Posterior vena cava (tissue), 2 donors: ENCODE results near the gene DOCK10. TPM values are rescaled to one million over a fixed set of nuclear protein-coding genes. Genes with fewer than 3 reads are reported as not detected.

Experiments
- DNase-seq: peaks from one replicate; pipeline ENCODE4 v3.0.0-alpha.2; 2020; ENCODE audit warnings: low spot score
- intact Hi-C, 2 donors: fragments of 100-400 bp; cut with DNase I; formaldehyde crosslinking; loops; one replicate each; pipeline versions ENCODE4 v1.14.1 to v1.14.2; 2022 to 2023
- total RNA-seq, 2 donors: library from RNA; stranded (reverse); fragmentation: NEBNext Ultra II Directional; extraction: Animal tissue kit (Norgen Biotek cat#: 25700); gene quantifications; one replicate each; pipeline ENCODE4 v1.2.1, GENCODE V29; 2021
- donor health status: DM: yes; HTN: yes; CAD: no.
- donor health status: DM: yes; HTN: yes; CAD: no.

The DOCK10 gene
- total RNA-seq, 2 donors from 2014 or later: 18.9 to 26.4 TPM

DNA sequence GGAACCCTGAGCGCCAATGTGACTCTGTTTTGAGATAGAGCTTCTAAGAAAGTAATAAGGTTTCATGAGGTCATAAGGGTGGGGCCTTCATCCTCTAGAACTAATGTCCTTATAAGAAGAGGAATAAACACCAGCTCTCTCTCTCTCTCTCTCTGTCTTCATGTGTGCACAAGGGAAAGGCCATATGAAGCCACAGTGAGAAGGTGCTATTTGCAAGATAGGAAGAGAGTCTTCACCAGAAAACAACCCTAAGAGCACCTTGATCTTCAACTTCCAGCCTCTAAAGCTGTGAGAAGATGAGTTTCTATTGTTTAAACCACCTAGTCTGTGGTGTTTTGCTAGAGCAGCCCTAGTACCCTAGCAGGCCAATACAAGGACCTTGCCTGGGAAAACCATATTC, 55.8 kb downstream of the DOCK10 start:
- DNase-seq: no peak
- intact Hi-C loops: no loop called here

DNA sequence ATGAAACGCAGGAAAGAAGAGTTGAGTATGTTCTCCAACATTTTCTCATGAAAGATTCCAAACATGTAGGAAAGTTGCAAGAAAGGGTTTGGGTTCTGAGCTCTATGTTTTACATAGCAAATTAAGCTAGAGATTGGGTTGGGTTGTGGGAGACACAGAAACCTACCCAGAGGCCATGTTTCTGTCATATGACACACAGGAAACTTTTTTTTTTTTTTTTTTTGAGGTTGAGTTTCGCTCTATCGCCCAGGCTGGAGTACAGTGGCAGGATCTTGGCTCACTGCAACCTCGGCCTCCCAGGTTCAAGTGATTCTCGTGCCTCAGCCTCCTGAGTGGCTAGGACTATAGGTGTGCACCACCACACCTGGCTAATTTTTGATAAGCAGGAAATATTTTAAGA, 57.6 kb downstream of the DOCK10 start:
- no peak for DNase-seq
- intact Hi-C loops: no loop called here

DNA sequence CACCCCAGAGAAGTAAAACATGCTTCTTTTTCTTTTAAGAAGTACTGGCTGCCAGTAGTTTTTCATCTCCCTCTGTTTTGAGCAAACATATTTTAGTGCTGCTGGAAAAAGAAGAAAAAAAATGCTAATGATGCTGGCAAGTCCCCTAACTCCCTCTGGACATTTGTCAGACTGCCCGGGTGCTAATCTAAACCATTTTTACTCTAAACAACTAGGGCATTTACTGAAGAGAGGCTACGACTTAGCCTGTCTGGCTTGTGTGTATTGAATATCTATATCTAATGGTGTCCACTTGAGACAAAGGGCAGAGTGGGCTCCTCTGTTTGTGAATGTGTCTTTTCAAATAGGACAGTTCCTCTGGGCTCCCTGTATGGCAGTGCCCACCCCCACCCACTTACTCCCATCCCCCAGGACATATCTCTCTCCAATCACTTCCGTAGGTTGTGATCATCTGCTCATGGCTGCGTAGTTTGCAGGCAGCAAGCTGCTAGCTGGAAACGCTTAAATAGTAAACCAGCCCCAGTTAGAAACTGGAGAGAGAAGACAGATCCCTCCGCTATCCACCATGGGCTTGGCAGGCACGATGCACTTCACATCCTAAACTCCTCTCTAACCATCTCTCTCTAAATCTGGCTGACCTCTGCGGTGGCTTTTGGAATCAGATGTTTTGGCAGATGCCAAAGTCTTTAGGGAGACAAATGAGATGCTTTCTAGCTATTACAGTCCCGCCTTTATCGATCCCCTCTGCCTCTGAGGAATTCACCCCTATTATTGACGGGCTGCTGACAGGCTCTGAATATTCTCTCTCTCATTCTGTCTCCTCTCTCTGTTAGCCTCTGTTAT, 58.3 kb downstream of the DOCK10 start:
- no peak for DNase-seq
- intact Hi-C loops: no loop called here

DNA sequence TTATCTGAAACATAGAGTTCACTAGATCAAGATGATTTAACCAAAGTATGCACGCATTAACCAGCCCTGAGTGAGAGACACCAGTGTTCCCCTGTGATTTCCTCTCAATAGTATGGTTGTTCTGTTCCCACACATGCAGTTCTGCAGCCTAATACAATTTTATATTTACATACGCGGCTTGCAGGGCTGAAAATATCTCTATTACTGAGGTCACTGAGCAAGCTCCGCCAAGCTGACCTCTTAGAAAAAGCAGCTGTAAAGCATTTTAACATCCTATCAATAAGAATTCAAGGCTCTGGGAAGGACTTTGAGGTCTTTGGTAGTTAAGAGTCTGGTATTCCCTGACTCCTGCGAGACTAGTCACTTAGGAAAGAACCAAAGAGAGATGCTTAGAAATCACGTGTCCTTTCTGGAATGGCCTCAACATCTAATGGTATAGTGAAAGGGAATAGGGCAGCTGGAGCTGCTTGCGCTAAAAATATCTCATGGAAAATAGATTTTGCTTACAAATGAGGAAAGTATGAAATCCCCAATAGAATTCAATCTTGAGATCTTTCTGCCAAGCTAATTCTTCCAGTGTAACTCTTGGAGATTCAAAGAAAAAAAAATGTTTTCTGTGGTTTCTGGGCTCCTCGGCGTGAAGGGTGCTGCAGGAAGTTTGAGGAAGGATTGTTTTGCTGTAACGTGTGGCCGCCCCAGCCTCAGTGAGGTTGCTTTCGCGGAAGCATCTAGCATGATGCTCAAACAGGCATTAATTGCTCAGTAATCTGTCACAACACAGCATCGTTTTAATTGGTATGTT, 59.2 kb downstream of the DOCK10 start:
- intact Hi-C loops: no loop called here
- no peak for DNase-seq

DNA sequence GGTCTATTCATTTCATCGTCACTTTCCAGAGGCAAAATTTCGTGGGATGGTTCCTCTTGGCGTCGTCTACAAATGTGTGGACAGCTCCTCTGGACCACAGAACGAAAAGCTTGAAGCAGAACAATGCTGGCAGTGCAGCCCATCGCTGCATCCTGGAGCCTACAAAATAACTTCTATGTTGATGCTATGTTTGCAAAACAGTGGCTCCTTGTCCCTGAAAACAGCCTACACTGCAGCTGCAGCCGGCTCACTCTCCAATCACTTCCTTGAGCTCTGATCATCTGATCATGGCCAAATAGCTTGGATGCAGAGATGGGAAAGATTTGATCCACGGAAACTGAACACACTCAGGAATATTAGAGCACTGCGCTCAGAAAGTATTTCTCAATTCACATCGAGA, 60.0 kb downstream of the DOCK10 start:
- DNase-seq: no peak
- intact Hi-C loops: no loop called here

DNA sequence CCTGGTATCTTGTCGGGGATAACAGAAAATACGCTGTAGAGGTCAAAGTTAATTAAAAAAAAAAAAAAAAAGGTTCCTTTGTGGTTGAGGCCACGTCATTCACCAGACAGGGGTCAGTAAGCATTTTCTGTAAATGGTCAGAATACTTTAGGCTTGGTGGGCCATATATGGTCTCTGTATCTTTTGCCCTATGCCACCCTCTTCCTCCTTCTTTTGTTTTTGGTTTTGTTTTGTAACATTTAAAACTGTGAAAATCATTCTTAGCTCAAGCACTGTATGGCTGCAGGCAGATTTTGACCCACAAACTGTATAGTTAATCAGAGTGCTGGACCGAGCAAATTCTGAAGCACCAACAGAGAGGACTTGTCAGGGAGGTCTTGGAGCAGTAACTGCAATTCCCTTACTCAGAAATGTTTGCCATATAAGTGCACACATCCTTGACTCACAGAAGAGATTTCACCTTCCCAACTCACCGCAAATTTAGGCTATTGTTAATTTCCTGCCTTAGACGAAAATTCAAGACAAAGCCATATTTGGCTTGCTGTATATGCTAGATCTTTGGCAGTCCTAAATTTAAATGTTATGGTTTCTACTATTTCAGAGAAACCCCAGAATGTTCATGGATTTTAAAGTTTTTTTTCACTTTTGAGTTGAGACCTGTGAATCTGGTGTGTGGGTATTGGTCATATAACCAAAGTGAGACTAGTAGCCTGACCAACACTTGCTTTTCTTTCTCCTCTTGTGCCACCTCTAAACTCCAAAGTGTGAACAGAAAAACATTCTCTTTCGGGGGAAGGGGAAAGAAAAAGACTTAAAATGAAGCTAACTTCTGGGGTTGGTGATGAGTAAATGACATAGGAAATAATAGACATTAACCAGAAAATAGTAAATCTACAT, 65.4 kb downstream of the DOCK10 start:
- no peak for DNase-seq
- intact Hi-C loops: loop anchor here in 1 of 2 donors (5.0 kb wide), 1 partner anchor 45 kb away; no protein-coding TSS in a partner anchor

DNA sequence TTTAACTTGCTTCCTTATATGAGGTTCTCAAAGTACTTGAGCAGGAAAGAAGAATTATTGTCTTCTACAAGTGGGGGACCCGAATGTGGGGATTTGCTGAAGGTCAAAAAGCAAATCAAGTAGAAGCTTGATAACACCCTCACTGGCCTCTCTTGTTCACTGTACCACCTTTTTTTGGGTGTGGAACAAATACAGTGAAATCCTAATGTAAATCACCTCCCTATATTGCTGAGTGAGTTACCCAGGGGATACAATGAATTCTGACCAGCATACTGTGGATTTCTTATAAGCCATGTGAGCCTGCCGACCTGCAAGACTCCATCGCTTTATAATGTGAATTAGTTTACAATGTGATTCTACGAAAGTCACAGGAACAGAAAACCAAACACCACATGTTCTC, 66.5 kb downstream of the DOCK10 start:
- intact Hi-C loops: loop anchor here in 1 of 2 donors (5.0 kb wide), 1 partner anchor 43 kb away; no protein-coding TSS in a partner anchor
- no peak for DNase-seq

DNA sequence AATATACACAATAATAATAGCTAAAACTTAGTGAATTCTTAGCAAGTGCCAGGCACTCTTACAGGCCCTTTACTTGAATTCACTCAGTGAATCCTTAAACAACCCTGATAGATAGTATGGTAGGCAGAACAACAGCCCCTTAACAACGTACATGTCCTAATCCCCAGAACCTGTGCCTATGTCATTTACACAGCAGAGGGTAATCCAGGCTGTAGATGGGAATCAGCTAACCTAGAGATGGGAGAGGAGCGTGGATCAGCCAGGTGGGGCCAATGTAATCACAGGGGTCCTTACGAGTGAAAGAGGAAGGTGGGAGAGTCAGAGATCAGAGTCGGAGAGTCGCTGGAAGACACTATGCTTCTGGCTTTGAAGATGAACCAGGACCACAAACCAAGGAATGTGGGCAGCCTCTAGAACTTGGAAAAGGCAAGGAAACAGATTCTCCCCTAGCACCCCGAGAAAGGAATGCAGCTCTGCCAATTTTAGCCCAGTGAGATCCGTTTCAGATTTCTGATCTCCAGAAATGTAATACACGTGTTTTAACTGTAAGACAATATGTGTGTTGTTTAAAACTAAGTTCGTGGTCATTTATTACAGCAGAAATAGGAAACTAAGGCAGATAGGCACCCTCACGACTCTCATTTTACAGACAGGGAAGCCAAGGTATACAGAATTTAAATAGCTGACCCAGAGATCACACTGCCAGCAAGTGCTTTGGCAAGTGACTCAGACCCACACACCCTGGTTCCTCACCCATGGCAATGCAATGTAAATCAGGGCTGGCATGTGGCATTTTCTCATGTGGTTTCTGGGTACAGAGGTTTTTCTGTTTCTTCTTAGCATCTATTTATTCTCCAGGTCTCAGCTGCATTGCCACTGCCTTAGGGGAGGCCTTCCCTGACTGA, 68.9 kb downstream of the DOCK10 start:
- intact Hi-C loops: no loop called here
- no peak for DNase-seq

DNA sequence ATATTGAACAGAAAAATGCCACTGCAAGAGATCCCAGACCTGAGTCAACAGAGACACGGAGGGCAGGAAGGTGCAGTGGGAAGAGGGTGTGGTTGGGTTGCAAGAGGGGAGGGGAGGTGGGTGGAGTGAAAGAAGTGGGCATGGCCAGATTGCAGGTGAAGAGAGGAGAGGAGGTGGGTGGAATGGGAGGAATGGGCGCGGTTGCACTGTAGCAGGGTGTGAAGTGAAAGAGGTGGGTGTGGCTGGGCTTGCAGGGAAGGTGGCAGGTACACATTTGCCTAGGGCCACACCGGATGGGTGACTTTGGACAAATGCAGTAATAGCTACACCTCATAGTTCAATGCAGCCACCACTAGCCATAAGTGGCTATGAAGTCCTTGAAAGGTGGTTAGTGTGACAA, 71.1 kb downstream of the DOCK10 start:
- no peak for DNase-seq
- intact Hi-C loops: no loop called here

DNA sequence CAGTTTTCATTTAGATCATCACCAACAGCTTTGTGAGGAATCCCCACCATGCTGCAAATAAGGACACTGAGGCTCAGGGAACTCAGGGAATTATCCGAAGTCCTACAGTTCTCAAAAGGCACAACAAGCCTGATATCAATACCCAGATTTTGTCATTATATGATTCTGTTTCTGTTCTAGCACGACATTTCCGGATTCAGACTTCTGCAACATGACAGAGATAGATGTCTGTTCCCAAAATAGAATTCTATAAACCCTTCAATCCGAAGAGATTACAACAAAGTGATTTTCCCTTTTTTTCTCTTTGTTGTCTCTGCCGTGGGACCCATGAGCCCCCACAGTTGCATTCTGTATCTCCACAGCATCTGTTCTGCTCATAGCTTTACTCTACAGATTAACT, 72.0 kb downstream of the DOCK10 start:
- intact Hi-C loops: no loop called here
- DNase-seq: no peak

DNA sequence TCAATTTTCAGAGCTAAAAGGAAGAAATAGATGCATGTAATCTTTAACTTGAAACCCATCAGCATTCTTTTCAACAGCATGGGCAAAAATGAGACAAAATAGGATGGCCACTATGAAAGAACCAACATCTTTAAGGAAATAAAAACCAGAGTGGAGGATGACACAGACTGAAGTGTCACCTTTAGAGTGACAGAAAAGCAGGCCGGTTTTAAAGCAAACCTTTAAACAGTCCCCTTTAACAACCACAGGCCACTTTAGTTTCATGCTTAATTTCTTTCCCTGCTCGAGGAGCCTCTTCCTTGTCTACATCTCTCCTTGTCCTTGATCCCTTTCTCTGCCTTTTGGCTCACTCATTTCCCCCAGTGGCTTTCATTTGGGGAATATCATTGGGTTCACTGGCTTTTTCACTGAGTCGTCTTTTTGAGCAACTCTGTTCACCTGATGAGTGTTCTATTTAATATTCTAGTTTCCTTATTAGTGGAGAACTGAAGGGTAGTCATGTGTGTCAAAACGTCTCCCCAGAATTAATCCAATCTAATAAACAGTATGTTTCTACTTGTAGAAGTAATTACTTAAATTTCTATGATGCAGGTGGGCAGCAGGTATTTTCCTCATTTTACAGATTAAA, 72.5 kb downstream of the DOCK10 start:
- DNase-seq: no peak
- intact Hi-C loops: no loop called here

DNA sequence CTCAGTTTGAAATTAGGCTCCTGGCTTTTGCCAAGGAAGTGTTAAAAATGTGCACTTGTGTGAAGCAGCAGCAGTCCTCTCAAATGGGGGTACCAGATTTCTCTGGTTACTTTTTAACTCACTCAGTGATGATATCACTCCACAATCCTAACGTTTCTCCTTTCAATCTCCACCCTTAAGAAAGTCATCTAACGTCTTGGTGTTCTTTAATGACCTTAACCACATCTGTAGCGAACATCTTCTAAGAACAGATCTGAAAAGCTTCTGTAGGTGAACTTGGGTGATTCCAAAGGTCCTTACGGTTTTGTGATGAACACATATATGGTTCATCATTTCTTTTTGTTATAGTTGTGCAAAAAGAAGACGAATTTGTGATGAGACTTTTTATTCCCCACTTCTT, 73.2 kb downstream of the DOCK10 start:
- intact Hi-C loops: no loop called here
- no peak for DNase-seq

DNA sequence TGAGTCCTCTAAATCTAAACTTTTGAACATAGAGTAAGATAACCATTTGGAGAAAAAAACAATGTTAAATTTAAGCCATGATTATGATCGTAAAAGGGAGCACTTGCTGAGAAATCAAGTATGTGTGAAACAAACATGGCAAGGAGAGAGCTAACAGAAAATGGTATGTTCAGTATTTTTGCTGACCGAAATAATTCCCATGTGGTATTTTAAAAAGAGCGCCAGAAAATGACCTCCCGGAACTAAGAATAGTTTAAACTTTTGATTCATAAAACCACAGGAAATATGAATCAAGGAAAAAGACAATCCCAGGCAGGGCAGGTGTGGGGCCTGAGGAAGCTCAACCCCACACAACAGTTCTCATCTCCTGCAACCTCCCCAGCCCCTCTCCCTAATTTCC, 74.2 kb downstream of the DOCK10 start:
- intact Hi-C loops: no loop called here
- no peak for DNase-seq

DNA sequence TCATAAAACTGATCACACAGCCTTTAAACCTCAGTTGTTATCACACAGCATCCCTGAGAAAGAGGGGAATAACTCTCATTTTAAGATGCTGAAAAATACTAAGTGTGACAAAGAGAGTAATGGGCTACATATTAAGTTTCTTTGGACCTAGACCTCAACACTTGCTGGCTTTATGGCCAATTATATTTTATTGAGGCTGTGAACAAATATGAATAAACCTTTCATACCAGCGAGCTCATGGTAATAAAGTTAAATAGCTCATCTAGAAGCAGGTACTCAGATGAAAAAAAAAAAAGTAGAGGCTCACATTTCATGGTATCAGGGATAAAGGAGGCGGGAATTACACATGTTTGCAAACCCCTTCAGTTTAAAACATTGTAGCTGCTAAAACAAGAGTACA, 75.7 kb downstream of the DOCK10 start:
- DNase-seq: no peak
- intact Hi-C loops: no loop called here

DNA sequence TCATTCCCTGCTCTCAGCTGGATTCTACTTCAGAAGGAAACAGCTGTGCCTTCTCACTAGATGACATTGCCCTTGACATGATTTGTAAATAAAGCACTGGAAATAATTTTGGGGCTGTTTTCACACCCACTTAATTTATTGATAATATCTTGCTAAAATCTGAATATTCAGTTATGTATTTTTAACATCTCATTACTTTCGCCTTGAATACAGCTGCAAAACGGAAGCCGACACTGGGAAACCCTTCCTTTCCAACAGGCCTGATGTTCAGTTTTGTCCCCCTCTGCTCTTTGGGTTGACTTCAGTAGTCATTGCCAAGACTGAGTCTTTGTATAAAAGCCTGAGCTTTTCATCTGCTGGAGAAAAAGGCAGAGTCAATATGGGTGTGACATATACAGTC, 82.7 kb downstream of the DOCK10 start:
- no peak for DNase-seq
- intact Hi-C loops: loop anchor here in 1 of 2 donors (5.0 kb wide), 1 partner anchor 1582 kb away; no protein-coding TSS in a partner anchor

DNA sequence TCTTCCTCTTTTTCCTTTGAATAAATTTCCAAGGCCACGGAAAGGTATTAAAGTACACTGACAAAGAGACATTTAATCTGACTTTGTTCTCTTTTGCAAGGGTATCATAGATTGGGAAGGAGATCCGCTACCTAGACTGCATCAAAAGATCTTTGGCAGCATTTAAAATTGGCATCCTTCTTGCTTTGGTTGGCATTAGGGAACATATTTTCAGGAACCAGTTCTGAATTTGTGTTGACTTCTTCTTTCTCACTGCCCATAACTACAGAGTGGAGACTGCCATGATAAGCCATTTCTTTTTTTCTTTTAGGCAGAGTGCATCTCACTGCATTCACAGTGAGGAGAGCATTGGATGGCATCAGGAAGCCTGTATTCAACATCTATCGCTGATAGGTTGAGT, 83.4 kb downstream of the DOCK10 start:
- intact Hi-C loops: loop anchor here in 1 of 2 donors (5.0 kb wide), 1 partner anchor 1582 kb away; no protein-coding TSS in a partner anchor

DNA sequence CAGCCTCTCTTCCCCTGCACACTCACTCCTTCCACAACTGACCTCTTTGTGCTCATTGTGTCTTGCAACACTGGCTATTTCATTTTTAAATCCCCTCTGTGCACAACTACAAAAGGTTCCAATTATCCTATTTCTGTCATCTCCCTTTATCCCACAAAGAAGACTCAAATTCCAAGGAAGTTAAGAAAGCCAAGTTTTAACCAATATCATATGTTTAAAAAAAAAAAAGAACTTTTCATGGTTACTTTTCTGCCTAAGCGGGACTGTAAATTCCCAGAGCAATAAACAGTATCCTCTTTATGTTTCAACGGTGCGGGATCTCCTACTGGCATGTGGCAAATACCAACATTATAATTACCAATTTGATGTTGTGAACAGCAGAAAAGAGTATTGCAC, 83.8 kb downstream of the DOCK10 start:
- DNase-seq: no peak
- intact Hi-C loops: loop anchor here in 1 of 2 donors (5.0 kb wide), 1 partner anchor 1581 kb away; no protein-coding TSS in a partner anchor

More for the DNA sequence above, 83.4 kb downstream of the DOCK10 start:
- no peak for DNase-seq
